Lower leg skin (tissue), 4 donors: Measurements from ENCODE around the gene EHF. TPM values are rescaled to one million over a fixed set of nuclear protein-coding genes. Genes with fewer than 3 reads are reported as not detected.

ENCODE experiments used
- DNase-seq, 2 donors: peaks; one replicate each; pipeline ENCODE4 v3.0.0-alpha.2; 2019; ENCODE audit warnings: low spot score in 2 of 2
- H3K4me3 ChIP-seq: fragments of 200-600 bp; sonication (generic); 2 replicates; pipeline ENCODE4 v1.5.1; 2017; ENCODE audit warnings: mild to moderate bottlenecking, low read depth; ENCODE audit not compliant: poor library complexity, severe bottlenecking
- POLR2A ChIP-seq, 2 donors: fragments of 450-650 bp; IDR thresholded peaks; one replicate each; pipeline ENCODE4 v1.6.1; 2016 to 2017; ENCODE audit warnings: antibody characterized with exemption in 2 of 2, mild to moderate bottlenecking in 1 of 2, moderate library complexity in 1 of 2
- WGBS, 2 donors: methylation state at CpG; one replicate each; pipeline ENCODE4 v1.1.5; 2018; 5-methylcytosine and 5-hydroxymethylcytosine counted together
- intact Hi-C: fragments of 100-400 bp; cut with DNase I; formaldehyde crosslinking; loops from one replicate; pipeline ENCODE4 v1.15.0; 2023; ENCODE audit warnings: low total_unique reads
- total RNA-seq, 4 donors: library from RNA; depleted of rRNA; stranded (reverse); fragments of >200 nt; gene quantifications; one replicate each; pipeline ENCODE4 v1.1.0, GENCODE V29; 2016
- TF ChIP-seq, protein P1 (sequence below), 3 donors: fragments of 450-650 bp; IDR thresholded peaks; one replicate each; pipeline ENCODE4 v1.5.1; 2016; ENCODE audit warnings: antibody characterized with exemption in 3 of 3, mild to moderate bottlenecking in 3 of 3, moderate library complexity in 2 of 3

The EHF gene
- total RNA-seq, 4 donors from 2014 or later: 58.2 to 130 (median 86.3) TPM

DNA sequence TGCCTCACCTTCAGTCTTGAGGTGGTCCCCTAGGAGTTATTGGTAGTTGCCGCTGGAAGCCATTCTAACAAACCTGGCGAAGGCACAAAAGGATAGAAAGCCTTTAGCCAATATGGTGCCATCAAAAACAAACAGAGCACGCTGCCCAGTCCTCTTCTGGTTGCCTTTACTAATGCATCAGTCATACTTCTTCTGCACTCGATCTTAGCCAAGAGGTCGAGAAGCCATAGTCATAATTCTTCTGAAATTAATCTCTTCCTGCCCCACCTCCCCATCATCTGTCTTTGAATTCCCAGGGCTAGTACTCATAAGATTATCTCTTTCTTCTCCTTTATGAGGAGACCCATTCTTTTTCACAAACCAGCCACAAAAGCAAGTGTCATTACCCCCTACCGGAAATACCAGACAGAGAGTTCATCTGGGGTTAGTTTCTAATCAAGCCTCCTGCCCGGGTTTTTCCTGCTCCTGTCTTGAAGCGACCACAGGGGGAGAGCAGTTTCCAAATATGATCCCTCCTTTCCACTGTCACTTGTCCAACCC, 21.4 kb upstream of the EHF start:
- TF ChIP-seq, protein P1, sequence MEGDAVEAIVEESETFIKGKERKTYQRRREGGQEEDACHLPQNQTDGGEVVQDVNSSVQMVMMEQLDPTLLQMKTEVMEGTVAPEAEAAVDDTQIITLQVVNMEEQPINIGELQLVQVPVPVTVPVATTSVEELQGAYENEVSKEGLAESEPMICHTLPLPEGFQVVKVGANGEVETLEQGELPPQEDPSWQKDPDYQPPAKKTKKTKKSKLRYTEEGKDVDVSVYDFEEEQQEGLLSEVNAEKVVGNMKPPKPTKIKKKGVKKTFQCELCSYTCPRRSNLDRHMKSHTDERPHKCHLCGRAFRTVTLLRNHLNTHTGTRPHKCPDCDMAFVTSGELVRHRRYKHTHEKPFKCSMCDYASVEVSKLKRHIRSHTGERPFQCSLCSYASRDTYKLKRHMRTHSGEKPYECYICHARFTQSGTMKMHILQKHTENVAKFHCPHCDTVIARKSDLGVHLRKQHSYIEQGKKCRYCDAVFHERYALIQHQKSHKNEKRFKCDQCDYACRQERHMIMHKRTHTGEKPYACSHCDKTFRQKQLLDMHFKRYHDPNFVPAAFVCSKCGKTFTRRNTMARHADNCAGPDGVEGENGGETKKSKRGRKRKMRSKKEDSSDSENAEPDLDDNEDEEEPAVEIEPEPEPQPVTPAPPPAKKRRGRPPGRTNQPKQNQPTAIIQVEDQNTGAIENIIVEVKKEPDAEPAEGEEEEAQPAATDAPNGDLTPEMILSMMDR (IDR thresholded peaks at IDR 0.05): no peak
- TF ChIP-seq POLR2A (IDR thresholded peaks at IDR 0.05): no peak
- 43 to 53% methylated on average over 8 of the region's 8 CpGs for WGBS, 2 donors
- H3K4me3 ChIP-seq: no peak overlapping the region
- DNase-seq: no peak
- intact Hi-C loops: no loop called here

DNA sequence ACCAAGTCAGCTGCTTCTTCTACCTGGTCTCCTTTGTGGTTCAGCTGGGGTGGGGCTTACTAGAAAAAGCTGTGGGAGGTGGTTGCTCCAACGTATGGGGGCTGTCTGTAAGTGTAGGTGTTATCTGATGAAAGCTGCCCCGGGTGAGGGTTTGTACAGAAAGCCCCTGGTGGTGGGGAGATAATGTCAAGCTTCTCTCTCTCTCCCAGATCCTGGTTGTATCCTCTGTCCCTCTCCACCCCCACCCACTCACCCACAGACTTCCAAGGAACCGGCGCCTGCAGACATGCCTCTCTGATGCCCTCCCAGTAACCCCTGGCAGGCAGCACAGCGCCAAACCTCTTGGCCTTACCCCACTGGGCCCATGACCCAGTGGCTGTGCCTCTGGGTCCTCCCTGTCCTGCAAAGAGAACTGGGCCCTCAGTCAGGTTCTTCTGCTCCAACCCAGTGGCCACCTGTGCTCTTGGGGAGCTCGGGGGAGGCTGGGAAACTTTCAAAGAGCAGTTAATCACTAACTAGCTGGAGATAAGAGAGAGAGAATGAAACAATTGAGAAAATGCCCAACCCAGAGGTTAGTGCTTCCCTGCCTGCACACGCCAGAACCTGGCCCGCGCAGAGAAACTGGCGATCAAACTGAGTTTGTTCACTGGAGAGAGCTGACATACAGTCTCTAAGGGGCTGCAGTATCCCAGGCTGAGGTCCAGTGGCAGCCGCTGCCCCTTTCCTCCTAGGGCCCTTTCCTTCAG, 20.4 kb upstream of the EHF start:
- no peak overlapping the region for H3K4me3 ChIP-seq
- WGBS, 2 donors: 29 to 42% methylated on average over 11 of the region's 11 CpGs
- intact Hi-C loops: no loop called here
- TF ChIP-seq POLR2A (IDR thresholded peaks at IDR 0.05): no peak
- TF ChIP-seq, protein P1 (IDR thresholded peaks at IDR 0.05): no peak
- DNase-seq: no peak

DNA sequence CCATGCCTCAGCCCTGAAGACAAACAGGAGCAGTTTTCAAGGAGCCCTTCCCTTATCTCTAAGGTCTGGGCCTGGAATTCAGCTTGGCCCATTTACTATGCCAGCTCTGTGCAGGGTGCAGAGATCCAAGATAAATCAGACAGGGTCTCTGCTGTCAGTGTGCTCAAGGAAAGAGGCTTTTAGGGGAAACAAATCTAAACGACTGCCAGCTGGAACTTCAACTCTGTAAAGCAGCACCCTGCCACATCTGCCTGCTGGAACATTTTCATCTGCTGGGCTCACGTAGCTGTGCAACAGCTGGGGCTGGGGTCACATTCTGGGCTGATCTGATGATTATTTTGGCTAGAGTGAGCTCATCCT, 19.8 kb upstream of the EHF start:
- intact Hi-C loops: no loop called here
- no peak for TF ChIP-seq POLR2A (IDR thresholded peaks at IDR 0.05)
- TF ChIP-seq, protein P1 (IDR thresholded peaks at IDR 0.05): no peak
- WGBS, 2 donors: 39 to 46% methylated on average over 2 of the region's 2 CpGs
- no peak overlapping the region for H3K4me3 ChIP-seq
- DNase-seq: no peak

DNA sequence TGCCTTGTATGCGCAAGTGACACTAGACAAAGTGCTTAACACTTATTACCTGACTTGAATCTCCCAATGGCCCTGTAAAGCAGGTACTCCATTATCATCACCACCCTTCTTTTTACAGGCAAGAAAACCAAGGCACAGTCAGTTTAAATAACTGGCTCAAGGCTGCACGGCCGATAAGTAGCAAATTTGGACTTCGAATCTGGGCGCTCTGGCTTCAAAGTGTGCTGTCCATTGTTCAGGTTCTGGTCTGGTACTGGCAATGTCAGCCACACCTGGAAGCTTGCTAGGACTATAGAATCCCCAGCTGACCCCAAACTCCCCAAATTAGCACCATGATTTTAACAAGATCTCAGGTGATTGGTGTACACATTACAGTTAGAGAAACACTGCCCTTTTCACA, 19.3 kb upstream of the EHF start:
- intact Hi-C loops: no loop called here
- 83 to 88% methylated on average over 5 of the region's 5 CpGs for WGBS, 2 donors
- TF ChIP-seq, protein P1 (IDR thresholded peaks at IDR 0.05): no peak
- no peak for TF ChIP-seq POLR2A (IDR thresholded peaks at IDR 0.05)
- H3K4me3 ChIP-seq: no peak overlapping the region
- no peak for DNase-seq

DNA sequence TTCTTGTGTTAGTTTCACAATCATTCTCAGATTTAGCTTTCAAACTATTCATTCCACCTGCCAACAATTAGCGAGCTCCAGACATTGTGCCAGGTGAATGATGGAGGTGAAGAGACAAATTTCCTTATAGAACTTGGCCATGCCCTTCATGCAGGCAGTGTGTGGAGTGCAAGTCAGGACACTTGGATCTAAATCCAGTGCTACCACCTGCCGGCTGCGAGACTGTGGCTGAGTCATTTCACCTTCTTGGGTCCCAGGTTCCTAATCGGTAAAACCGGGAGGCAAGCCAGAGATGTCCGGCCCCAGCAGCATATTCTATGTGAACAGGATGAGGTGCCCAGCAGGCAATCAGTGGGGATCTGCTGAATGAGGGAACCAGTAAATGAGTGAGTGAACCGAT, 18.6 kb upstream of the EHF start:
- 62 to 68% methylated on average over 7 of the region's 7 CpGs for WGBS, 2 donors
- H3K4me3 ChIP-seq: no peak overlapping the region
- intact Hi-C loops: no loop called here
- TF ChIP-seq, protein P1 (IDR thresholded peaks at IDR 0.05): no peak
- no peak for TF ChIP-seq POLR2A (IDR thresholded peaks at IDR 0.05)
- no peak for DNase-seq
